Activated B cell treated with CpG ODN at 0.5 μM for 24 hours (primary cell): ENCODE measurements around the gene ITGB3BP. TPM values are rescaled to one million over a fixed set of nuclear protein-coding genes. Genes with fewer than 3 reads are reported as not detected.
A peak's percentile ranks its signal among the peaks of the same experiment; 100 is the strongest.
"Not testable (repeated sequence)": the region's sequence is repeated elsewhere in the genome, so short reads cannot be mapped to it uniquely, and the experiment has no call there.

Source experiments
- ATAC-seq: fragments of 200-7000 bp; cut with Tn5 transposase; one replicate; pipeline ENCODE4 v1.10.0; 2021; ENCODE audit warnings: low read depth, mild to moderate bottlenecking, moderate library complexity
- CTCF ChIA-PET: fragments of 350-600 bp; sonication (Branson Sonifier 250); formaldehyde crosslinking; loops from one replicate; lab custom pipeline; 2021; ENCODE audit warnings: antibody characterized with exemption; lab: Charles Lee
- POLR2A ChIA-PET: fragments of 350-600 bp; sonication (Branson Sonifier 250); formaldehyde crosslinking; loops from one replicate; lab custom pipeline; 2021; ENCODE audit warnings: antibody characterized with exemption; lab: Charles Lee
- DNase-seq: peaks from one replicate; pipeline ENCODE4 v3.0.0; 2022
- H3K27ac Mint-ChIP-seq: one replicate; pipeline ENCODE4 v1.8.0; 2020; ENCODE audit warnings: mixed read lengths
- H3K27me3 Mint-ChIP-seq: one replicate; pipeline ENCODE4 v1.8.0; 2021; ENCODE audit warnings: mixed read lengths
- H3K36me3 Mint-ChIP-seq: one replicate; pipeline ENCODE4 v1.8.0; 2021; ENCODE audit warnings: low read depth, mixed read lengths
- H3K4me1 Mint-ChIP-seq: one replicate; pipeline ENCODE4 v1.8.0; 2021; ENCODE audit warnings: mixed read lengths
- H3K4me3 Mint-ChIP-seq: one replicate; pipeline ENCODE4 v1.8.0; 2020; ENCODE audit warnings: mild to moderate bottlenecking, mixed read lengths
- H3K9me3 Mint-ChIP-seq: one replicate; pipeline ENCODE4 v1.8.0; 2020; ENCODE audit warnings: mixed read lengths
- CTCF ChIP-seq: fragments of 200-600 bp; IDR thresholded peaks from one replicate; pipeline ENCODE4 v1.8.0; 2022; ENCODE audit warnings: antibody characterized with exemption, mild to moderate bottlenecking
- intact Hi-C: fragments of 100-400 bp; cut with micrococcal nuclease; formaldehyde crosslinking; loops from one replicate; pipeline ENCODE4 v1.15.1; 2024
- total RNA-seq: library from RNA; stranded (reverse); gene quantifications from 2 replicates; pipeline ENCODE4 v1.2.3, GENCODE V29; 2022

ITGB3BP gene
- total RNA-seq = 24.9 and 27.0 TPM in 2 replicates

- Mint-ChIP-seq H3K4me1 (peaks cover 22% of the 10 kb centered on the region), H3K36me3 (peaks cover 23% of the 10 kb centered on the region), H3K27ac (peak within 1 kb of the TSS; percentile 98), H3K27me3 (no peaks in the 10 kb centered on the region), H3K4me3 (peak within 1 kb of the TSS; percentile 97), H3K9me3 (no peaks in the 10 kb centered on the region)
- TF ChIP-seq CTCF = no peak
- ChIA-PET CTCF (no interaction called here), POLR2A (interaction anchor here (0.6 to 1.1 kb wide), 3 partner anchors 15 to 1543 kb away, joined by 3 to 4 read pairs (median 3); no protein-coding TSS in a partner anchor)
- DNase-seq = peak; percentile 78
- ATAC-seq = peak; percentile 87
- intact Hi-C loops = loop anchor here (1.0 to 10.0 kb wide), 9 partner anchors 71 to 1898 kb away; partner anchors contain the start of genes ALG6, ATG4C, DOCK7 and FOXD3
Observed at GRCh38 chr1:63522891-63523728, at the start of gene ITGB3BP, which contains the start of gene EFCAB7. ITGB3BP (minus strand) TSS chr1:63523225; CDS start chr1:63523133, 92 bp downstream. EFCAB7 (plus strand) TSS chr1:63523525; CDS start chr1:63525573, 2,048 bp downstream.

- H3K4me1 Mint-ChIP-seq, H3K4me3 Mint-ChIP-seq, H3K9me3 Mint-ChIP-seq, POLR2A ChIA-PET, H3K27ac Mint-ChIP-seq, H3K36me3 Mint-ChIP-seq, intact Hi-C loops, H3K27me3 Mint-ChIP-seq, DNase-seq, ATAC-seq: not testable (repeated sequence)
- CTCF ChIA-PET = interaction anchor here (0.6 to 3.8 kb wide), 2 partner anchors 674 to 684 kb away, joined by 3 to 13 read pairs; no protein-coding TSS in a partner anchor
Observed at GRCh38 chr1:63572686-63573085, 49.7 kb upstream of the ITGB3BP start.

DNA sequence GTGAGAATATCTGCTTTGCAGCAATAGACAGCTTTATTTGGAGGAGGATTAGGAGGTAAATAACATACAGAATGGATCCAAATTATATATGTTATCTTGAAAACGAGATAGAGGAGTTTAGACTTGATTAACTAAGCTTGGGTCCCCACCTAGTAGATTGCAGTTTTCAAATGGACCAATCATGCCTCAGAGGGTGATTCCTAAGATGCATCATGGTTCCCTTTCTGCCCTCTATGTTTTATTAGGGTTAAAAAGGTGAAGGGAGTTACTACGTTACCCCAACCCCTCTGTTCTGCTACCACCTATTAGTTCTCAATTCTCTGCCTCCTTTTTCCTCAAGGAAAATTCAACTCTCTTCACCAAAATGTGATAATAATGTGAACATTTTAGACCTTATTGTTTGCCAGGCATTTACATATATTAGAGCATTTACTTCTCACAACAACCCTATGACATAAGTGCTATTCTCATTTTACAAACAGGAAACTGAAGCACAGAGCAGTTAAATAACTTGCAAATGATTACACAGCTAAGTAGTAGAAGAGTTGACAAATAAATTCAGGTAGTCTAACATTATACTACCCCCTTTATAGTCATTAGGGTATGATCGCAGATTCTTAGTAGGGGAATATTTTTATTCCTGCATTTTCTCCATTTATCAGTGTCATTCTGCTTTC is 46.8 kb upstream of the ITGB3BP start:
- DNase-seq (no peak), ATAC-seq (no peak)
- ChIA-PET CTCF (no interaction called here), POLR2A (no interaction called here)
- Mint-ChIP-seq H3K27ac (no peak overlapping the region), H3K4me3 (no peak overlapping the region), H3K9me3 (no peaks in the 10 kb centered on the region), H3K4me1 (no peaks in the 10 kb centered on the region), H3K27me3 (no peaks in the 10 kb centered on the region), H3K36me3 (peaks cover 2% of the 10 kb centered on the region)
- intact Hi-C loops = no loop called here
- TF ChIP-seq CTCF = no peak

DNA sequence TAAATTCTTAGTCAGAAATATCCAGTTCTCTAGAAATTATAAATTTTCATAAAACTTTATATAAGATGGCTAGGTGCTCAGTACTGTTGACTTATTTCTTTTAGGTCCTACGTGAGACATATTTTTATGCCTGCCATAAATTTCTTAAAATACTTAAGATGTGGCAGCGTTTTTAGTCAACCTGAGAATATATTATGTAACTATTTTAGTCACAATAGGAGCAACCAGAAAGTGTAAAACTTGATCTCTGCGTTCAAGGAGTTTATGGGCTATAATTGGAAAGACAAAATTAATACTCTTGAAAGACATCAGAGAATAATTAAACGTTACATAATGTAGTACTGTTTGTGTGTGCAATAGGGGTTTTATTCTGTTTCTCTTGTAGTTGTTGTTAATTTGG is 46.0 kb upstream of the ITGB3BP start:
- Mint-ChIP-seq H3K4me3 (no peak overlapping the region), H3K9me3 (no peaks in the 10 kb centered on the region), H3K4me1 (no peaks in the 10 kb centered on the region), H3K27me3 (no peaks in the 10 kb centered on the region), H3K27ac (no peak overlapping the region), H3K36me3 (peaks cover 2% of the 10 kb centered on the region)
- intact Hi-C loops = no loop called here
- no peak for DNase-seq
- CTCF ChIA-PET = no interaction called here
- no peak for ATAC-seq
- TF ChIP-seq CTCF = no peak
- POLR2A ChIA-PET = no interaction called here

DNA sequence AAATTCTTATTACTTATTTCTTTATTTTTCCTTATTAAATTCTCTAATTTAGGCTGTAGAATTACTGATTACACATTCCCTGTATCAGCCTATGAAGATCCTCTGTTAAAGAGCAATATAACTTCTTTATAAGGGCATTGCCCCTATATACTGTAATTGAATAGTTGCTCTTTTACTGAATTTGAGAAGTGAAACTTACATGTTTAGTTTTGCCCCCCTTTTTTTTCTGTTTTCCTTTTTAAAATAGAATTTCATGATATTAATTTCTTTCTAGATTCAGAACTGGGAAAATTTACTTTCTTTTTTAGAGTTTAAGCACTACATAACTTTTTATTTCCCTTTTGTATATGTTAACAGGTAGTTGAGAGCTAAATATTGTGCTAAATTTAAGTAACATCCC is 40.7 kb upstream of the ITGB3BP start:
- TF ChIP-seq CTCF = no peak
- CTCF ChIA-PET = no interaction called here
- ATAC-seq (no peak), DNase-seq (no peak)
- no peak overlapping the region for H3K27ac Mint-ChIP-seq
- H3K9me3 Mint-ChIP-seq = no peaks in the 10 kb centered on the region
- no peaks in the 10 kb centered on the region for H3K4me1 Mint-ChIP-seq
- POLR2A ChIA-PET = no interaction called here
- no peak overlapping the region for H3K4me3 Mint-ChIP-seq
- intact Hi-C loops = no loop called here
- H3K36me3 Mint-ChIP-seq = peaks cover 14% of the 10 kb centered on the region
- no peaks in the 10 kb centered on the region for H3K27me3 Mint-ChIP-seq
